NCI-H1105 treated with DMSO at 0.1 percent for 48 hours (cell line): ENCODE measurements around the gene CKS1B.

ENCODE experiments used
- DNase-seq: peaks from one replicate; lab custom pipeline; 2025; lab: John Stamatoyannopoulos, UW

The CKS1B gene

GRCh38 chr1:154987326-154987725, 12.8 kb downstream of the CKS1B start:
- no peak for DNase-seq

DNA sequence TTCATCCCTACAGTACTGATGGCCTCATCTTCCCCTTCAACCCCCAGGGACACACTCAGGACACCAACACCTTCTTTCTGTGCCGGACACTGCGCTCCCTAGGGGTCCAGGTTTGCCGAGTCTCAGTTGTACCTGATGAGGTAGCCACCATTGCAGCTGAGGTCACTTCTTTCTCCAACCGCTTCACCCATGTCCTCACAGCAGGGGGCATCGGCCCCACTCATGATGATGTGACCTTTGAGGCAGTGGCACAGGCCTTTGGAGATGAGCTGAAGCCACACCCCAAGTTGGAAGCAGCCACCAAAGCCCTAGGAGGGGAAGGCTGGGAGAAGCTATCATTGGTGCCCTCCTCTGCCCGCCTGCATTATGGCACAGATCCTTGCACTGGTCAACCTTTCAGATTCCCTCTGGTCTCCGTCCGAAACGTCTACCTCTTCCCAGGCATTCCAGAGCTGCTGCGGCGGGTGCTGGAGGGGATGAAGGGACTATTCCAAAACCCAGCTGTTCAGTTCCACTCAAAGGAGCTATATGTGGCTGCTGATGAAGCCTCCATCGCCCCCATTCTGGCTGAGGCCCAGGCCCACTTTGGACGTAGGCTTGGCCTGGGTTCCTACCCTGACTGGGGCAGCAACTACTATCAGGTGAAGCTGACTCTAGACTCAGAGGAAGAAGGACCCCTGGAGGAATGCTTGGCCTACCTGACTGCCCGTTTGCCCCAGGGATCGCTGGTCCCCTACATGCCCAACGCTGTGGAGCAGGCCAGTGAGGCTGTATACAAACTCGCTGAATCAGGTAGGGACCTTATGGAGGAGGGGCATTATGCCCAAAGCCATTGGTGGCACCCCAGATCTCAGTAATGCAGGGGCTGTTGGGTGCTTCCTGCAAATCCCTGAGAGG, 13.8 kb downstream of the CKS1B start:
- no peak for DNase-seq

GRCh38 chr1:154989195-154989860, 14.8 kb downstream of the CKS1B start:
- DNase-seq: no peak

GRCh38 chr1:154990276-154990675, 15.8 kb downstream of the CKS1B start:
- no peak for DNase-seq

- peak; percentile 7 for DNase-seq
These were observed 18.5 kb downstream of the CKS1B start for GRCh38 chr1:154992721-154993571.

- no peak for DNase-seq
These were observed 19.2 kb downstream of the CKS1B start, which contains the start of gene LENEP for GRCh38 chr1:154993572-154994268. Gene LENEP (plus strand): TSS chr1:154993586. CDS start chr1:154993608, 22 bp downstream.

GRCh38 chr1:154994269-154994587, 19.7 kb downstream of the CKS1B start:
- no peak for DNase-seq

DNA sequence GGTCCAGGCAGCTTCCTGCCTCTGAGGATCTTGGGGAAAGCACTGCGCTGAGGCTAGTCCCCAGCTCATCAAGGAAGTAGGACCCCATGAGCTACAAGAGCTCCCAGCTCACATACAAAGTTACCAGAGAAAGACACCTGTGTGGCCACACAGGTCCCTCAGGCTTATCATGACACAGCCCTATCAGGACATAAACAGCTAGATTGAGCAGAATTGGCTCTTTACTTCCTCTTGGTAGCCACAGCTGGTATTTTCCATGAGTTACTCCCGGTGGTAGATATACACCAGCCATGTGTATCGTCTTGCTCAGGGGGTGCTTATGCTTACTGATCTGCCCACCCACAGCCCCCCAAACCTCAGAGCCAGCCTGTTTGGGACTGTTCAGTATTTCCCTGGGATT, 20.1 kb downstream of the CKS1B start:
- no peak for DNase-seq

- peak; percentile 2 for DNase-seq
These were observed 21.0 kb downstream of the CKS1B start for GRCh38 chr1:154995301-154995983.

DNA sequence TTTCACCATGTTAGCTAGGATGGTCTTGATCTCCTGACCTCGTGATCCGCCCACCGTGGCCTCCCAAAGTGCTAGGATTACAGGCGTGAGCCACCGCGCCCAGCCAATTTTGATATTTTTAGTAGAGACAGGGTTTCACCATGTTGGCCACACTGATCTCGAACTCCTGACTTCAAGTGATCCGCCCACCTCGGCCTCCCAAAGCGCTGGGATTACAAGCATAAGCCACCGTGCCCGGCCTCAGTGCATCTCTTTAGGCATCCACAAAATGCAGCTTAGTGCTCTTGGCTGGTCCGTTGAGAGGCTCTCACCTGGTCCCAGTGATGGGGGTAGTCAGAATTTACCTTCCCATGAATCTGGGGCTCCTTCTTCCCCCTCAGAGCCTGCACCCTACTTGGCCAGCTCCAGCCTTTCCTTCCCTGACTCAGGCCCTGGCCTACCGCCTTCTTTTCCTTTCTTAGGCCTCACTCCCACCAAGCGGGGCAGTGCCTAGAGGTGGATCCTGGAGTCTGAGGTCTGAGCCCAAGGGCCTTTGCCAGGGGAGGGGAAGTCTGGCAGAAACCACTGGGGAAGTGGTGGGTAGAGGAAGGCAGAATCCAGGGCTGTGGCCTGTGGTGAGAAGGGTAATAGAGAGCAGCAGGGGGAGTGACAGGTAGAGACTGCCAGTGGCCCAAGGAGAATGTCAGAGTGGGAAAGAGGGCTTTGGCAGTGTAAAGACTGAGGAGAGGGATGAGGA, 22.7 kb downstream of the CKS1B start:
- no peak for DNase-seq

DNA sequence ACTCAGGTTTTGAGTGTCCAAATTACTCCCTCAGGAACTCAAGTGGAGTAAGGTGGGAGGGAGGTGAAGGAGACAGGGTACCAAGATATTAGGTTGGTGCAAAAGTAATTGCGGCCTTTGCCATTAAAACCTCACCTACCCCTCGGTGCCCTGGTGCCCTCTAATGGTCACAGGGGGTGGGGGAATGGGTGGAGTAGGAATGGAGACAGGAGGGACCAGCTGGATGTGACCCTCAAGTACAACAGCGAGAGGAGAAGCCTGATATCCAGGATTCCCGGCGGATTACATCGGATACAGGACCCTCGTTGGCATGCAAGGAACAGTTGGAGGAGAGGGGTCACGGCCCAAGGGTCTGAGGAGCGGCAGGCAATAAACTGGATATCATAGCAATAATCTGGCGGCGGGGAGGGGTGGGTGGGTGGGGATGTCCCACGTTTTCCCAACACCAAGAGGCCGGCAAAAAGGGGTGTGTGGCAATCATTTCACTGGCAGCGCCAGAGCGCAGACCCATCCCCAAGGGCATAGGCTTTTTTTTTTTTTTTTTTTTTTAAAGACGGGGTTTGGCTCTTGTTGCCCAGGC, 23.8 kb downstream of the CKS1B start:
- DNase-seq: no peak

- DNase-seq: peak; percentile 45
These were observed 24.5 kb downstream of the CKS1B start for GRCh38 chr1:154998818-154999570.

GRCh38 chr1:154999571-155000410, 25.3 kb downstream of the CKS1B start:
- DNase-seq: peak; percentile 57

- no peak for DNase-seq
These were observed 25.9 kb downstream of the CKS1B start for GRCh38 chr1:155000411-155000725.

GRCh38 chr1:155000726-155001424, 26.4 kb downstream of the CKS1B start:
- peak; percentile 88 for DNase-seq

DNA sequence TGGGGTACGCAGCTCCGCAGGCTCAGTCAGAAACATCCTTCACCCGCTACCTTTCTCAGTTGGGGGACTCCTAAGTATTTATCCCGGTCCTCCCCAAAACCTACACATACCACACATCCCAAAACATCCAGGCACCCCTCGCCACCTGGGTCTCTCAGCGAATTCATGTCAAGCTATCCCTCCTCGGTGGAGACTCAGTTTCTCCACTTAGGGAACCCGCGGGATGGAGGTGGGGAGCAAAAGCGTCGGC, 26.9 kb downstream of the CKS1B start:
- no peak for DNase-seq

DNA sequence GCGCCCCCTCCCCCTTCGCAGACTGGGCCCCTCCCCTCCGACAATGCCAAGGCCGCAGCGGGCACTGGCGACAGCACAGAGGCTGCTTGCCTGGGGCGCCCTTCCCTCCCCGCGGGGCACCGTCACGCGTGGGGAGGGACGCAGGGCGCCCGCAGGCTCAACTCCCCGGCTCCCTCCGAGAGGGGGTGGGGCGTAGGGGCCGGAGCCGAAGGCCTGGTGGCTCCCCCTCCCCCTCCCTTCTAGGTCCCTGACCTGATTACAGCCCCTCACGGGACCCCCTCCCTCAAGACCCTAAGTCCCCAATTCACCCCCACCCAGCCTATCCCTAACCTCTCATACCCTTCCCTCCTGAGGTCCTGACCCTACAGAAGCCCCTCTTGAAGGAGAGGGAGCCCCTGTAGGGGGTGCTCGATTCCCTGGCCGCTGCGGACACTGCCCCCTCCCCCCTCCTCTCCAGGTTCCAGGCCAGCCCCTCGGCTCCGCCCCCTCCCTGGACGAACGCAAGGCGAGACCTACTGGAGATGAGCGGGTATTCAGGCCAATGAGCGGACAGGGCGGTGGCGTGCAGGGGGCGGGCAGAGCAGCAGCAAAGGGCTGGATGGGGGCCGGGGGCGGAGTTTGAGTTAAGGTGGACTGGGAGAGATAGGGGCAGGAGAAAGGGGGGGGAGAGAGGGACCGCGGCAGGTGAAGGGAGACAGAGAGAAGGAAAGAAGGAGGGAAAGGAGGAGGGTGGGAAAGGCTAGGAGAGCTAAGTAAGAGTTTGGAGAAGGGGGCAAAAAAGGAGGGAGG, 27.4 kb downstream of the CKS1B start:
- DNase-seq: peak; percentile 98
